Transverse colon (tissue), 3 donors: ENCODE measurements around the gene CAMK2B.

Experiments
- EP300 ChIP-seq: sonication (generic); formaldehyde crosslinking; IDR thresholded peaks from one replicate; pipeline ENCODE4 v1.6.1; 2017; ENCODE audit warnings: antibody characterized with exemption, low read depth
- POLR2AphosphoS5 ChIP-seq, 3 donors: sonication (generic); formaldehyde crosslinking; IDR thresholded peaks; one replicate each; pipeline ENCODE4 v1.6.1; 2016; ENCODE audit warnings: antibody characterized with exemption in 3 of 3

GRCh38 chr7:44264221-44264931 is 61.0 kb downstream of the CAMK2B start:
- TF ChIP-seq POLR2AphosphoS5 (IDR thresholded peaks at IDR 0.05), result no peak
- no peak for TF ChIP-seq EP300
